ENCODE data around the gene STAG1. TPM values are rescaled to one million over a fixed set of nuclear protein-coding genes. Genes with fewer than 3 reads are reported as not detected.
"Not testable (repeated sequence)": the region's sequence is repeated elsewhere in the genome, so short reads cannot be mapped to it uniquely, and the experiment has no call there.

The STAG1 gene
- total RNA-seq, 1 donor from 2014 or later: 57.1 TPM

DNA sequence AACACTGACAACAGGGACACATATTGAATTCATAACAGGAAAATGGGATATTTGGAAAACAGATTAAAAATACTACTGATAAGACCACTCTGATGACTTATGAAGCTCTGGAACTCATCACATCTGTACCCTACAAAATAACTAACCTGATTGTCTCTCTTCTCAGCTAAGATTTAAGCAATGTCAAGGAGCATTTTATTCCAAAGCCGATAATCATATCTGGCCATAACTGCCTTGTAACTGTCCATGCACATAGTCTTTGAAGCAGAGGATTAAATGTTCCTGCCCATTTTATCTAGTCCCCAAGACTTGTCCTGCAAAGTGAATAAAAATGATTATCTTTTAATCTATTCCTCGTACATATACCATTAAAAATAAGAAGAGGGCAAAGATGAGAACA is 234.1 kb downstream of the STAG1 start:
- POLR2A ChIA-PET: no interaction called here

DNA sequence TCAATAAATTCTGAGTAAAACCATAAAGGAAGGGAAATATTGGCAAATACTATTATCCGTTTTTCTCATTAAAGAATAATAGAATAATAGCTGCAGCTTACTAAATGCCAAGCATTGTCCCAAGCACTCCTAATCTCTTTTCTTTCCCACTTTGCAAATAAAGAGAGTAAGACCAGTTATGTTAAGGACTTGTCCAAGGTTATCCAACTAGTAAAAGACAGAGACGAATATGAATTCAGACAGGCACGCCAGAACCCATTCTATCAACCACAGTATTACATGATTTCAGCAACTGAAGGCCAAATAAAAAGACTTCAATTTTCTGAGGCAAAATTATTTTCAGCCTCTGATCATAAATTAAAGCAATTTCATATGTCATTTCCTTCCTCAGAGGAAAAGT is 235.5 kb downstream of the STAG1 start:
- DNase-seq (no peak), ATAC-seq (ENCODE audit: low read depth) (no peak)
- H3K27me3 Mint-ChIP-seq: no peaks in the 10 kb centered on the region
- POLR2A ChIA-PET: no interaction called here
- no peak for TF ChIP-seq CTCF (IDR thresholded peaks at IDR 0.05)
- no peak overlapping the region for H3K27ac Mint-ChIP-seq
- CTCF ChIA-PET: no interaction called here
- H3K4me1 Mint-ChIP-seq: no peaks in the 10 kb centered on the region
- peaks cover 48% of the 10 kb centered on the region for H3K36me3 Mint-ChIP-seq (ENCODE audit: low read depth)
- no peaks in the 10 kb centered on the region for H3K9me3 Mint-ChIP-seq
- H3K4me3 Mint-ChIP-seq: no peak overlapping the region
- intact Hi-C loops (cut with micrococcal nuclease): no loop called here

More for the DNA sequence above, 234.1 kb downstream of the STAG1 start:
- no peaks in the 10 kb centered on the region for H3K9me3 Mint-ChIP-seq
- CTCF ChIA-PET: no interaction called here
- no peak for TF ChIP-seq CTCF (IDR thresholded peaks at IDR 0.05)
- intact Hi-C loops (cut with micrococcal nuclease): no loop called here
- ATAC-seq (ENCODE audit: low read depth): no peak
- H3K4me3 Mint-ChIP-seq: no peak overlapping the region
- no peak overlapping the region for H3K27ac Mint-ChIP-seq
- no peaks in the 10 kb centered on the region for H3K4me1 Mint-ChIP-seq
- peaks cover 41% of the 10 kb centered on the region for H3K36me3 Mint-ChIP-seq (ENCODE audit: low read depth)
- H3K27me3 Mint-ChIP-seq: no peaks in the 10 kb centered on the region
- no peak for DNase-seq

- ATAC-seq (ENCODE audit: low read depth) (no peak), DNase-seq (no peak)
- H3K27ac Mint-ChIP-seq: no peak overlapping the region
- H3K4me1 Mint-ChIP-seq: no peaks in the 10 kb centered on the region
- ChIA-PET POLR2A (no interaction called here), CTCF (no interaction called here)
- intact Hi-C loops (cut with micrococcal nuclease): no loop called here
- H3K9me3 Mint-ChIP-seq: no peaks in the 10 kb centered on the region
- H3K4me3 Mint-ChIP-seq: no peak overlapping the region
- TF ChIP-seq CTCF (IDR thresholded peaks at IDR 0.05): no peak
- no peaks in the 10 kb centered on the region for H3K27me3 Mint-ChIP-seq
- H3K36me3 Mint-ChIP-seq (ENCODE audit: low read depth): peaks cover 47% of the 10 kb centered on the region
Measured at GRCh38 chr3:136516095-136516494, 236.1 kb downstream of the STAG1 start.

DNA sequence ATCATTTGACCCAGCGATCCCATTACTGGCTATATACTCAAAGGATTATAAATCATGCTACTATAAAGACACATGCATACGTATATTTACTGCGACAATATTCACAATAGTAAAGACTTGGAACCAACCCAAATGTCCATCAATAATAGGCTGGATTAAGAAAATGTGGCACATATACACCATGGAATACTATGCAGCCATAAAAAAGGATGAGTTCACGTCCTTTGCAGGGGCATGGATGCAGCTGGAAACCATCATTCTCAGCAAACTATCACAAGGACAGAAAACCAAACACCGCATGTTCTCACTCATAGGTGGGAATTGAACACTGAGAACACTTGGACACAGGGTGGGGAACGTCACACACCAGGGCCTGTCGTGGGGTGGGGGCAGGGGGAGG is 237.6 kb downstream of the STAG1 start:
- H3K4me3 Mint-ChIP-seq; H3K4me1 Mint-ChIP-seq; CTCF ChIA-PET; H3K27ac Mint-ChIP-seq; DNase-seq; ATAC-seq (ENCODE audit: low read depth); H3K9me3 Mint-ChIP-seq; POLR2A ChIA-PET; intact Hi-C loops (cut with micrococcal nuclease); H3K27me3 Mint-ChIP-seq: not testable (repeated sequence)
- H3K36me3 Mint-ChIP-seq (ENCODE audit: low read depth): peaks cover 42% of the 10 kb centered on the region

DNA sequence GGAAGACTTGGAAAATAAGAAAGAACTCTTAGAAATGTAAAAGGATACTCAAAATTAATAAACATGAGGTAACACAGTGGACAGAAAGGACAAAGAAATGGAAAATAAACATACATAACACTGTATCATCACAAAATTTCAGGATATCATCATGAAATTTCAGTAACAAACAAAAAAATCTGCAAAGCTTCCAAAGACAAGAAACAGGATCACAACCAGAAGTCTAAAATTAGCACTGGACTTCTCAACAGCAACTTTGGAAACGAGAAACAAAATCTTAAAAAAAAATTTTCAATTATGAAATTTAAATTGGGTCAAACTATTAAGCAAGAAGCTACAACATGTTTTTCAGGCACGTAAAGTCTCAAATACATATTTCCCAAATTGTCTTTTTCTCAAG is 238.8 kb downstream of the STAG1 start:
- no peak for TF ChIP-seq CTCF (IDR thresholded peaks at IDR 0.05)
- intact Hi-C loops (cut with micrococcal nuclease): no loop called here
- Mint-ChIP-seq H3K36me3 (ENCODE audit: low read depth) (peaks cover 42% of the 10 kb centered on the region), H3K4me3 (no peak overlapping the region), H3K27me3 (no peaks in the 10 kb centered on the region), H3K4me1 (no peaks in the 10 kb centered on the region), H3K9me3 (no peaks in the 10 kb centered on the region), H3K27ac (no peak overlapping the region)
- ChIA-PET CTCF (no interaction called here), POLR2A (no interaction called here)
- ATAC-seq (ENCODE audit: low read depth) (no peak), DNase-seq (no peak)

DNA sequence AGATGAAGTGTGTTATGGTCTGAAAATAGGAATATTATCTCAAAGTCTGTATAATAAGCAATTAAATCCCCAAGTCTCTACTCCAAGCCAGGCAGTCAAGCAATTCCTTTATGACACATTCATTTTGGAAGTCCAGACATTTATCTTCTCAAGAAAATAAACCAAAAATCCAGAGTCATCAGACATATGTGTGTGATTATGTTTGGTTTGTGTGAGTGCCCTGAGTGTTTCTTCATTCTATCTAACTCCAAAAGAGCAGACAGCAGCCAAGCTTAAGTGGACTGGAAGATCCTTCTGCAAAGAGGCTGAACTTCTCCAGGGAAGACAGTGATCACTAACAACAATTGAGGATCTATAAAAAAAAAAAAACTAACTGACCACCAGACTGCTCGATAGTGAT is 239.8 kb downstream of the STAG1 start:
- DNase-seq: no peak
- Mint-ChIP-seq H3K36me3 (ENCODE audit: low read depth) (peaks cover 40% of the 10 kb centered on the region), H3K9me3 (no peaks in the 10 kb centered on the region), H3K27ac (no peak overlapping the region), H3K4me3 (no peak overlapping the region), H3K27me3 (no peaks in the 10 kb centered on the region), H3K4me1 (no peaks in the 10 kb centered on the region)
- TF ChIP-seq CTCF (IDR thresholded peaks at IDR 0.05): no peak
- CTCF ChIA-PET: no interaction called here
- POLR2A ChIA-PET: interaction anchor here (0.6 to 0.7 kb wide), 2 partner anchors 333 to 385 kb away, joined by 8 to 9 read pairs; no protein-coding TSS in a partner anchor
- no peak for ATAC-seq (ENCODE audit: low read depth)
- intact Hi-C loops (cut with micrococcal nuclease): no loop called here

Measured in activated B cell treated with CpG ODN at 0.5 μM for 24 hours (primary cell).